Nephron (organoid): Measurements from ENCODE around the gene TXLNB.
A peak's percentile ranks its signal among the peaks of the same experiment; 100 is the strongest.
"Not testable (repeated sequence)": the region's sequence is repeated elsewhere in the genome, so short reads cannot be mapped to it uniquely, and the experiment has no call there.

Source experiments
- H3K27ac Mint-ChIP-seq, 3 experiments: 2 replicates each; pipeline ENCODE4 v1.8.0; 2020; ENCODE audit warnings: mixed read lengths in 3 of 3, mild to moderate bottlenecking in 2 of 3, moderate library complexity in 1 of 3
- H3K27me3 Mint-ChIP-seq: 2 replicates; pipeline ENCODE4 v1.8.0; 2021; ENCODE audit warnings: low read depth, mild to moderate bottlenecking, moderate library complexity, mixed read lengths
- H3K36me3 Mint-ChIP-seq: 2 replicates; pipeline ENCODE4 v1.8.0; 2020; ENCODE audit warnings: low read depth, mixed read lengths
- H3K4me1 Mint-ChIP-seq: 2 replicates; pipeline ENCODE4 v1.8.0; 2020; ENCODE audit warnings: mixed read lengths
- H3K4me3 Mint-ChIP-seq, 3 experiments: 2 replicates each; pipeline ENCODE4 v1.8.0; 2020; ENCODE audit warnings: mild to moderate bottlenecking in 3 of 3, mixed read lengths in 3 of 3, moderate library complexity in 2 of 3
- H3K9me3 Mint-ChIP-seq: 2 replicates; pipeline ENCODE4 v1.8.0; 2020; ENCODE audit warnings: mixed read lengths
- TF ChIP-seq, protein P1 (sequence below), 3 experiments: fragments of 200-600 bp; sonication (generic); IDR thresholded peaks; one replicate each; pipeline ENCODE4 v1.5.0; 2021; ENCODE audit warnings: antibody characterized with exemption in 3 of 3; ENCODE audit not compliant: unreplicated experiment in 3 of 3

TXLNB gene

GRCh38 chr6:139294090-139294489, 2.3 kb upstream of the TXLNB start:
- H3K4me1 Mint-ChIP-seq, result peaks cover 32% of the 10 kb centered on the region
- H3K9me3 Mint-ChIP-seq, result peaks cover 12% of the 10 kb centered on the region
- TF ChIP-seq, protein P1, sequence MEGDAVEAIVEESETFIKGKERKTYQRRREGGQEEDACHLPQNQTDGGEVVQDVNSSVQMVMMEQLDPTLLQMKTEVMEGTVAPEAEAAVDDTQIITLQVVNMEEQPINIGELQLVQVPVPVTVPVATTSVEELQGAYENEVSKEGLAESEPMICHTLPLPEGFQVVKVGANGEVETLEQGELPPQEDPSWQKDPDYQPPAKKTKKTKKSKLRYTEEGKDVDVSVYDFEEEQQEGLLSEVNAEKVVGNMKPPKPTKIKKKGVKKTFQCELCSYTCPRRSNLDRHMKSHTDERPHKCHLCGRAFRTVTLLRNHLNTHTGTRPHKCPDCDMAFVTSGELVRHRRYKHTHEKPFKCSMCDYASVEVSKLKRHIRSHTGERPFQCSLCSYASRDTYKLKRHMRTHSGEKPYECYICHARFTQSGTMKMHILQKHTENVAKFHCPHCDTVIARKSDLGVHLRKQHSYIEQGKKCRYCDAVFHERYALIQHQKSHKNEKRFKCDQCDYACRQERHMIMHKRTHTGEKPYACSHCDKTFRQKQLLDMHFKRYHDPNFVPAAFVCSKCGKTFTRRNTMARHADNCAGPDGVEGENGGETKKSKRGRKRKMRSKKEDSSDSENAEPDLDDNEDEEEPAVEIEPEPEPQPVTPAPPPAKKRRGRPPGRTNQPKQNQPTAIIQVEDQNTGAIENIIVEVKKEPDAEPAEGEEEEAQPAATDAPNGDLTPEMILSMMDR (IDR thresholded peaks at IDR 0.05; ENCODE audit: unreplicated experiment in 3 of 3), result no peak
- no peaks in the 10 kb centered on the region for H3K27me3 Mint-ChIP-seq
- no peak overlapping the region for H3K27ac Mint-ChIP-seq
- H3K36me3 Mint-ChIP-seq, result no peaks in the 10 kb centered on the region
- no peak overlapping the region for H3K4me3 Mint-ChIP-seq

DNA sequence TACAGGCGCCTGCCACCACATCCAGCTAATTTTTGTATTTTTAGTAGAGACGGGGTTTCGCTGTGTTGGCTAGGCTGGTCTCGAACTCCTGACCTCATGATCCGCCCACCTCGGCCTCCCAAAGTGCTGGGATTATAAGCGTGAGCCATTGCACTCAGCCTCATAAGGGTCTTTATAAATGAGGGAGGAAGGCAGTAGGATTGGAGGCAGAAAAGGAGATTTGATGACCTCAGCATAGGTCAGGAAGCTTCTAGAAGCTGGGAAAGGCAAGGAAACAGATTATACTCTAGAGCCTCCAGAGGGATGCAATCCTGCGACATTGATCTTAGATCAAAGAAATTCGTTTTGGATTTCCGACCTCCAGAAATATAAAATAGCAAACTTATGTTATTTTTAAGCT, 1.4 kb upstream of the TXLNB start:
- H3K4me3 Mint-ChIP-seq, H3K36me3 Mint-ChIP-seq, H3K27me3 Mint-ChIP-seq, H3K27ac Mint-ChIP-seq: not testable (repeated sequence)
- Mint-ChIP-seq H3K4me1 (peaks cover 38% of the 10 kb centered on the region), H3K9me3 (peaks cover 12% of the 10 kb centered on the region)

- Mint-ChIP-seq H3K4me1 (peaks cover 43% of the 10 kb centered on the region), H3K9me3 (peaks cover 7% of the 10 kb centered on the region), H3K27ac (peak overlapping the region; percentile 35 to 88 (median 72)), H3K27me3 (no peaks in the 10 kb centered on the region), H3K36me3 (no peaks in the 10 kb centered on the region), H3K4me3 (peak overlapping the region; percentile 15 to 83 (median 66))
- TF ChIP-seq, protein P1 (IDR thresholded peaks at IDR 0.05; ENCODE audit: unreplicated experiment in 3 of 3), result no peak
Observed at GRCh38 chr6:139290787-139291311, 949 bp downstream of the TXLNB start.

DNA sequence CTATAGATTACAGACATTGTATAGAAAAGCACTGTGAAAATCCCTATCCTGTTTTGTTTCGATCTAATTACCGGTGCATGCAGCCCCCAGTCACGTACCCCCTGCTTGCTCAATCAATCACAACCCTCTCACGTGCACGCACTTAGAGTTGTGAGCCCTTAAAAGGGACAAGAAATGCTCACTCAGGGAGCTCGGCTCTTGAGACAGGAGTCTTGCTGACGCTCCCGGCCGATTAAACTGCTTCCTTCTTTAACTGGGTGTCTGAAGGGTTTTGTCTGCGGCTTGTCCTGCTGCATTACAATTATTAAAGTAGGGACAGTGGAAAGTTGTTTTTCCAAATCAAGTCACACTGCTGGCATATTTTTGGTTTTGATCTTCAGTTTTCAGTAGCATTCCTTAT, 2.6 kb downstream of the TXLNB start:
- H3K36me3 Mint-ChIP-seq, result no peaks in the 10 kb centered on the region
- H3K4me1 Mint-ChIP-seq, result peaks cover 43% of the 10 kb centered on the region
- no peaks in the 10 kb centered on the region for H3K27me3 Mint-ChIP-seq
- peak overlapping the region in 1 of 3 experiments; percentile 67 for H3K4me3 Mint-ChIP-seq
- TF ChIP-seq, protein P1 (IDR thresholded peaks at IDR 0.05; ENCODE audit: unreplicated experiment in 3 of 3), result no peak
- peaks cover 3% of the 10 kb centered on the region for H3K9me3 Mint-ChIP-seq
- peak overlapping the region in 2 of 3 experiments; percentile 25 to 88 for H3K27ac Mint-ChIP-seq

- peaks cover 43% of the 10 kb centered on the region for H3K4me1 Mint-ChIP-seq
- H3K36me3 Mint-ChIP-seq, result no peaks in the 10 kb centered on the region
- peak overlapping the region in 1 of 3 experiments; percentile 88 for H3K27ac Mint-ChIP-seq
- TF ChIP-seq, protein P1 (IDR thresholded peaks at IDR 0.05; ENCODE audit: unreplicated experiment in 3 of 3), result no peak
- H3K4me3 Mint-ChIP-seq, result peak overlapping the region in 1 of 3 experiments; percentile 67
- H3K9me3 Mint-ChIP-seq, result peaks cover 3% of the 10 kb centered on the region
- no peaks in the 10 kb centered on the region for H3K27me3 Mint-ChIP-seq
Observed at GRCh38 chr6:139288496-139289040, 3.2 kb downstream of the TXLNB start.

- H3K27ac Mint-ChIP-seq, result no peak overlapping the region
- no peaks in the 10 kb centered on the region for H3K27me3 Mint-ChIP-seq
- peaks cover 3% of the 10 kb centered on the region for H3K9me3 Mint-ChIP-seq
- H3K4me3 Mint-ChIP-seq, result no peak overlapping the region
- H3K36me3 Mint-ChIP-seq, result no peaks in the 10 kb centered on the region
- TF ChIP-seq, protein P1 (IDR thresholded peaks at IDR 0.05; ENCODE audit: unreplicated experiment in 3 of 3), result no peak
- peaks cover 43% of the 10 kb centered on the region for H3K4me1 Mint-ChIP-seq
Observed at GRCh38 chr6:139287868-139288267, 3.9 kb downstream of the TXLNB start.

GRCh38 chr6:139286438-139286837, 5.4 kb downstream of the TXLNB start:
- H3K4me1 Mint-ChIP-seq, result peaks cover 29% of the 10 kb centered on the region
- H3K4me3 Mint-ChIP-seq, H3K27ac Mint-ChIP-seq, H3K36me3 Mint-ChIP-seq, H3K9me3 Mint-ChIP-seq, H3K27me3 Mint-ChIP-seq: not testable (repeated sequence)
